Caco-2 (cell line): Measurements from ENCODE around the gene YPEL4. TPM values are rescaled to one million over a fixed set of nuclear protein-coding genes. Genes with fewer than 3 reads are reported as not detected.
"Not testable (repeated sequence)": the region's sequence is repeated elsewhere in the genome, so short reads cannot be mapped to it uniquely, and the experiment has no call there.

ENCODE experiments used
- Bru-seq: library from RNA; stranded (reverse); fragments of 400-500 nt; gene quantifications from one replicate; lab custom pipeline; 2021; lab: Mats Ljungman, UMichigan
- BruChase-seq, 2 experiments: library from RNA; stranded (reverse); fragments of 400-500 nt; gene quantifications; one replicate each; lab custom pipeline; 2021; lab: Mats Ljungman, UMichigan
- BruUV-seq: library from RNA; stranded (reverse); fragments of 400-500 nt; replicated peaks from 2 replicates; lab custom pipeline; 2021; lab: Mats Ljungman, UMichigan
- CTCF ChIA-PET: fragments of 300-600 bp; sonication (Branson Sonifier 250); formaldehyde crosslinking; loops from one replicate; lab custom pipeline; 2022; ENCODE audit warnings: antibody characterized with exemption; lab: Charles Lee
- POLR2A ChIA-PET: fragments of 300-600 bp; sonication (Branson Sonifier 250); formaldehyde crosslinking; loops from one replicate; lab custom pipeline; 2022; ENCODE audit warnings: antibody characterized with exemption; lab: Charles Lee
- DNase-seq, 2 experiments: peaks; one replicate each; pipeline versions ENCODE4 v3.0.0 to v3.0.0-alpha.2; 2020 to 2022
- H3K27me3 ChIP-seq: replicated peaks from 2 replicates; pipeline ENCODE4 v1.6.0; 2011; ENCODE audit warnings: low read length; ENCODE audit not compliant: control insufficient read depth, insufficient read depth
- H3K36me3 ChIP-seq: 2 replicates; pipeline ENCODE4 v1.5.1; 2011; ENCODE audit warnings: low read length; ENCODE audit not compliant: control insufficient read depth, insufficient read depth
- H3K4me1 ChIP-seq: fragments of 250-450 bp; sonication (Bioruptor Pico); 2 replicates; pipeline ENCODE4 v1.5.1; 2020; ENCODE audit warnings: mild to moderate bottlenecking
- H3K4me3 ChIP-seq: 2 replicates; pipeline ENCODE4 v1.5.1; 2011; ENCODE audit warnings: low read depth, mild to moderate bottlenecking, control low read depth, low read length
- H3K9me3 ChIP-seq: fragments of 250-450 bp; sonication (Bioruptor Pico); 2 replicates; pipeline ENCODE4 v1.5.1; 2020; ENCODE audit warnings: mild to moderate bottlenecking, moderate library complexity
- H3K27ac Mint-ChIP-seq: one replicate; pipeline ENCODE4 v1.8.0; 2022; ENCODE audit warnings: mixed read lengths; ENCODE audit not compliant: unreplicated experiment
- H3K27me3 Mint-ChIP-seq: one replicate; pipeline ENCODE4 v1.8.0; 2022; ENCODE audit warnings: mixed read lengths; ENCODE audit not compliant: insufficient read depth, unreplicated experiment
- H3K36me3 Mint-ChIP-seq: one replicate; pipeline ENCODE4 v1.8.0; 2022; ENCODE audit warnings: mild to moderate bottlenecking, mixed read lengths; ENCODE audit not compliant: insufficient read depth, unreplicated experiment
- H3K4me1 Mint-ChIP-seq: one replicate; pipeline ENCODE4 v1.8.0; 2022; ENCODE audit warnings: low read depth, mixed read lengths; ENCODE audit not compliant: unreplicated experiment
- H3K4me3 Mint-ChIP-seq: one replicate; pipeline ENCODE4 v1.8.0; 2022; ENCODE audit warnings: mild to moderate bottlenecking, moderate library complexity, mixed read lengths; ENCODE audit not compliant: unreplicated experiment
- H3K9me3 Mint-ChIP-seq: one replicate; pipeline ENCODE4 v1.8.0; 2022; ENCODE audit warnings: mixed read lengths; ENCODE audit not compliant: unreplicated experiment
- intact Hi-C: fragments of 100-400 bp; cut with micrococcal nuclease; formaldehyde crosslinking; loops from one replicate; pipeline ENCODE4 v1.10.0; 2022; ENCODE audit not compliant: unreplicated experiment
- long read RNA-seq: library from polyadenylated mRNA; stranded (forward); transcript quantifications from one replicate; pipeline ENCODE4 v2.0.0, GENCODE V29; 2022
- total RNA-seq: library from RNA; stranded (reverse); gene quantifications from 2 replicates; pipeline ENCODE4 v1.2.3, GENCODE V29; 2022
- TF ChIP-seq, protein P1 (sequence below), 2 experiments: fragments of 200-600 bp in 1 of 2; IDR thresholded peaks; 1 replicate in 1 of 2; 2 replicates in 1 of 2; pipeline versions ENCODE4 v1.5.1 to v1.8.0; 2011 to 2022; ENCODE audit warnings: antibody characterized with exemption in 1 of 2, control low read depth in 1 of 2, inconsistent platforms in 1 of 2, low read depth in 1 of 2, low read length in 1 of 2, mild to moderate bottlenecking in 1 of 2, moderate library complexity in 1 of 2; ENCODE audit not compliant: insufficient read depth in 1 of 2, severe bottlenecking in 1 of 2, unreplicated experiment in 1 of 2

YPEL4 gene, protein sequence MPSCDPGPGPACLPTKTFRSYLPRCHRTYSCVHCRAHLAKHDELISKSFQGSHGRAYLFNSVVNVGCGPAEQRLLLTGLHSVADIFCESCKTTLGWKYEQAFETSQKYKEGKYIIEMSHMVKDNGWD
- total RNA-seq: 0.32 TPM in 1 of 2 replicates, not detected in the other
- Bru-seq, nascent RNA: not detected
- BruChase-seq, experiment 1, labeled RNA remaining after a 2-hour chase: not detected
- not detected for BruChase-seq, experiment 2, labeled RNA remaining after a 6-hour chase
- long read RNA-seq: 0 reads

DNA sequence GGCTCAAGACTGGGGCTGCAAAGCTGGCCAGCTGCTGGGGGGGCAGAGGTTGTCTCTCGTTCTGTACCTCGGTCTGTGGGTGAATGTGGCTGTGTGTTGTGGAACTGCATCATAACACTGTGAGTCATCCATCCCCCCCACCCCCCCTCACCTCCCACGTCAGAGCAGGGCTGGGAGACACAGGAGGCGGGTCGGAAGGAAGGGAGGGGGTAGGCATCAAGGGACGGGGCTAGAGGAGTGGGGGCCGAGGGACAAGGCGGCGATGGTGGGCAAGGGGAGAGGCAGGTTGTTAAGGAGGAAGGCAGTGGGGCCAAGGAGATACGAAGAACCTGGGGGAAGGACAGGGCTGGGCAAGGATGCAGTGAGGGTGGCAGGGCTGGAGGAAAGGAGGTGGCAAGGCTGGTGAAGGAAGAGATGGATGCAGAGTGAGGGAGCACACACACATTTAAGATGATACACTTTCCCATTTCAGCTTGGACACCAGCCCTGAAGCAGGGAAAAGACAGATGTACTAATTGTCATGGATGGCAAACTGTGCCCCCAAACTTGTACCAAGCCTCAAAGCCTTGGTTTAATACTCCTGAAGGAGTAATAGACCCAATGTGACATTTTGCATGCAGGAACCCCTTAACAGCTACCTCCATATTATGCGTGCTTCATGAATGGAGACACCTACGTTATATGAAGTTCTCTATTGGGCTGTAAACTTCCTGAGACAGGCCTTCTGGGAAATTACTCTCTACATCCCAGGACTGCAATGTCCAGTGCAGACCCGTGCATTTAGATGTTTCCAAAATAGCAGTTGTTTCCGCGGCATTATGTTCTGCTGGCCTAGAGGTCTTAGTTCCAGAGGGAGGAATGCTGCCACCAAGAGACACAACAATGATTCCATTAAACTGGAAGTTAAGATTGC is at the start of gene YPEL4:
Gene YPEL4, minus strand, starts transcription at position 87 of the 913 bp plus-strand sequence. CDS start 2,805 bp downstream, outside the sequence.
- H3K4me3 ChIP-seq: no peak within 1 kb of the TSS
- BruUV-seq: no TSS peak
- no peaks in the 10 kb centered on the region for H3K9me3 ChIP-seq
- no peak for DNase-seq
- Mint-ChIP-seq H3K4me1 (peaks cover 7% of the 10 kb centered on the region), H3K27me3 (peaks cover 9% of the 10 kb centered on the region), H3K9me3 (no peaks in the 10 kb centered on the region), H3K27ac (no peak within 1 kb of the TSS), H3K36me3 (peaks cover 8% of the 10 kb centered on the region), H3K4me3 (peak within 1 kb of the TSS; percentile 17)
- H3K4me1 ChIP-seq: 0 out of 2 replicates have a peak, but pooled peaks cover 4% of the 10 kb centered on the region
- ChIA-PET POLR2A (no interaction called here), CTCF (no interaction called here)
- peaks cover 2% of the 10 kb centered on the region; the same call in 1 of the 2 replicates for H3K27me3 ChIP-seq
- TF ChIP-seq, protein P1, sequence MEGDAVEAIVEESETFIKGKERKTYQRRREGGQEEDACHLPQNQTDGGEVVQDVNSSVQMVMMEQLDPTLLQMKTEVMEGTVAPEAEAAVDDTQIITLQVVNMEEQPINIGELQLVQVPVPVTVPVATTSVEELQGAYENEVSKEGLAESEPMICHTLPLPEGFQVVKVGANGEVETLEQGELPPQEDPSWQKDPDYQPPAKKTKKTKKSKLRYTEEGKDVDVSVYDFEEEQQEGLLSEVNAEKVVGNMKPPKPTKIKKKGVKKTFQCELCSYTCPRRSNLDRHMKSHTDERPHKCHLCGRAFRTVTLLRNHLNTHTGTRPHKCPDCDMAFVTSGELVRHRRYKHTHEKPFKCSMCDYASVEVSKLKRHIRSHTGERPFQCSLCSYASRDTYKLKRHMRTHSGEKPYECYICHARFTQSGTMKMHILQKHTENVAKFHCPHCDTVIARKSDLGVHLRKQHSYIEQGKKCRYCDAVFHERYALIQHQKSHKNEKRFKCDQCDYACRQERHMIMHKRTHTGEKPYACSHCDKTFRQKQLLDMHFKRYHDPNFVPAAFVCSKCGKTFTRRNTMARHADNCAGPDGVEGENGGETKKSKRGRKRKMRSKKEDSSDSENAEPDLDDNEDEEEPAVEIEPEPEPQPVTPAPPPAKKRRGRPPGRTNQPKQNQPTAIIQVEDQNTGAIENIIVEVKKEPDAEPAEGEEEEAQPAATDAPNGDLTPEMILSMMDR (IDR thresholded peaks at IDR 0.05; ENCODE audit: insufficient read depth in 1 of 2, low read depth in 1 of 2, low read length in 1 of 2, severe bottlenecking in 1 of 2, unreplicated experiment in 1 of 2): no peak
- intact Hi-C loops: no loop called here
- no peaks in the 10 kb centered on the region for H3K36me3 ChIP-seq

DNA sequence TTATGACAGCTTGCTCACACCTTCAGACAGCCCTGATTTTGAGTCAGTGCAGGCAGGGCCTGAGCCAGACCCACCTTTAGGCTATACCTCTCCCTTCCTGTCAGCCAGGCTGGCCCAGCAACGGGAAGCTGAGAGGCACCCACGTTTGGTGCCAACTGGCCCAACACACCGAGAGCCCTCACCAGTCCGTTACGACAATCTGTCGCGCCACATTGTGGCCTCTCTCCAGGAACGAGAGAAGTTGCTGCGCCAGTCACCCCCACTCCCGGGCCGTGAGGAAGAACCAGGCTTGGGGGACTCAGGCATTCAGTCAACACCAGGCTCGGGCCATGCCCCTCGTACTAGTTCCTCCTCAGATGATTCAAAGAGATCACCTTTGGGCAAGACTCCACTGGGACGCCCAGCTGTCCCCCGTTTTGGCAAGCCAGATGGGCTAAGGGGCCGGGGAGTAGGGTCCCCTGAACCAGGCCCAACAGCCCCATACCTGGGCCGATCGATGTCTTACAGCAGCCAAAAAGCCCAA is 49.2 kb upstream of the YPEL4 start:
- Histone ChIP-seq H3K4me3 (no peak overlapping the region), H3K9me3 (no peaks in the 10 kb centered on the region), H3K4me1 (no peaks in the 10 kb centered on the region), H3K27me3 (no peaks in the 10 kb centered on the region), H3K36me3 (peaks cover 3% of the 10 kb centered on the region)
- Mint-ChIP-seq H3K9me3 (no peaks in the 10 kb centered on the region), H3K36me3 (peaks cover 95% of the 10 kb centered on the region), H3K27me3 (no peaks in the 10 kb centered on the region), H3K4me3 (no peak overlapping the region), H3K27ac (no peak overlapping the region), H3K4me1 (no peaks in the 10 kb centered on the region)
- no peak for DNase-seq
- TF ChIP-seq, protein P1 (IDR thresholded peaks at IDR 0.05; ENCODE audit: insufficient read depth in 1 of 2, low read depth in 1 of 2, low read length in 1 of 2, severe bottlenecking in 1 of 2, unreplicated experiment in 1 of 2): no peak
- no TSS peak for BruUV-seq
- ChIA-PET CTCF (no interaction called here), POLR2A (no interaction called here)
- intact Hi-C loops: no loop called here

DNA sequence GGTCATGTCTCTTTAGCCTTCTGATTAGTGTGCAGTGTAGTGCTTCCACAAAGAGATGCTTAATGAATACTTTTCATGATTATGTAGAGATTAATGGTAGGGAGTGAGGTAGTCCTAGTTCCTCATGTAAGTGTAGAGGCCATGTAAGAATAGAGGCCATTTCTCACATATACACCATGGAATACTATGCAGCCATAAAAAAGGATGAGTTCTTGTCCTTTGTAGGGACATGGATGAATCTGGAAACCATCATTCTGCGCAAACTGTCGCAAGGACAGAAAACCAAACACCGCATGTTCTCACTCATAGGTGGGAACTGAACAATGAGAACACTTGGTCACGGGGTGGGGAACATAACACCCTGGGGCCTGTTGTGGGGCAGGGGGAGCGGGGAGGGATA is 40.8 kb upstream of the YPEL4 start:
- intact Hi-C loops, BruUV-seq, H3K27ac Mint-ChIP-seq, H3K4me3 ChIP-seq, H3K4me3 Mint-ChIP-seq, H3K27me3 Mint-ChIP-seq, H3K27me3 ChIP-seq, H3K4me1 ChIP-seq, H3K36me3 ChIP-seq, H3K4me1 Mint-ChIP-seq, H3K9me3 Mint-ChIP-seq, H3K9me3 ChIP-seq, CTCF ChIA-PET, DNase-seq, POLR2A ChIA-PET: not testable (repeated sequence)
- peaks cover 77% of the 10 kb centered on the region for H3K36me3 Mint-ChIP-seq
